ENCODE data around the gene SMAP1.

The SMAP1 gene

GRCh38 chr6:70847106-70848084, 179.7 kb downstream of the SMAP1 start:
- H3K4me3 ChIP-seq (ENCODE audit: low read depth, low read length) = no peak overlapping the region
- TF ChIP-seq, protein P1, sequence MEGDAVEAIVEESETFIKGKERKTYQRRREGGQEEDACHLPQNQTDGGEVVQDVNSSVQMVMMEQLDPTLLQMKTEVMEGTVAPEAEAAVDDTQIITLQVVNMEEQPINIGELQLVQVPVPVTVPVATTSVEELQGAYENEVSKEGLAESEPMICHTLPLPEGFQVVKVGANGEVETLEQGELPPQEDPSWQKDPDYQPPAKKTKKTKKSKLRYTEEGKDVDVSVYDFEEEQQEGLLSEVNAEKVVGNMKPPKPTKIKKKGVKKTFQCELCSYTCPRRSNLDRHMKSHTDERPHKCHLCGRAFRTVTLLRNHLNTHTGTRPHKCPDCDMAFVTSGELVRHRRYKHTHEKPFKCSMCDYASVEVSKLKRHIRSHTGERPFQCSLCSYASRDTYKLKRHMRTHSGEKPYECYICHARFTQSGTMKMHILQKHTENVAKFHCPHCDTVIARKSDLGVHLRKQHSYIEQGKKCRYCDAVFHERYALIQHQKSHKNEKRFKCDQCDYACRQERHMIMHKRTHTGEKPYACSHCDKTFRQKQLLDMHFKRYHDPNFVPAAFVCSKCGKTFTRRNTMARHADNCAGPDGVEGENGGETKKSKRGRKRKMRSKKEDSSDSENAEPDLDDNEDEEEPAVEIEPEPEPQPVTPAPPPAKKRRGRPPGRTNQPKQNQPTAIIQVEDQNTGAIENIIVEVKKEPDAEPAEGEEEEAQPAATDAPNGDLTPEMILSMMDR (IDR thresholded peaks at IDR 0.05; ENCODE audit: low read depth, low read length) = no peak
- TF ChIP-seq MYC (IDR thresholded peaks at IDR 0.05; ENCODE audit: low read depth, low read length) (no peak), MAX (IDR thresholded peaks at IDR 0.05; ENCODE audit: low read depth, low read length) (no peak), POLR2A (IDR thresholded peaks at IDR 0.05; ENCODE audit: extremely low read depth, insufficient read length) (no peak)
- no peak for DNase-seq (ENCODE audit: low read depth)

- H3K4me3 ChIP-seq (ENCODE audit: low read depth, low read length) = no peak overlapping the region
- DNase-seq (ENCODE audit: low read depth) = no peak
- TF ChIP-seq, protein P1 (IDR thresholded peaks at IDR 0.05; ENCODE audit: low read depth, low read length) = no peak
- no peak for TF ChIP-seq MAX (IDR thresholded peaks at IDR 0.05; ENCODE audit: low read depth, low read length)
- TF ChIP-seq POLR2A (IDR thresholded peaks at IDR 0.05; ENCODE audit: extremely low read depth, insufficient read length) = no peak
- no peak for TF ChIP-seq MYC (IDR thresholded peaks at IDR 0.05; ENCODE audit: low read depth, low read length)
Observed at GRCh38 chr6:70849348-70850069, 181.8 kb downstream of the SMAP1 start.

DNA sequence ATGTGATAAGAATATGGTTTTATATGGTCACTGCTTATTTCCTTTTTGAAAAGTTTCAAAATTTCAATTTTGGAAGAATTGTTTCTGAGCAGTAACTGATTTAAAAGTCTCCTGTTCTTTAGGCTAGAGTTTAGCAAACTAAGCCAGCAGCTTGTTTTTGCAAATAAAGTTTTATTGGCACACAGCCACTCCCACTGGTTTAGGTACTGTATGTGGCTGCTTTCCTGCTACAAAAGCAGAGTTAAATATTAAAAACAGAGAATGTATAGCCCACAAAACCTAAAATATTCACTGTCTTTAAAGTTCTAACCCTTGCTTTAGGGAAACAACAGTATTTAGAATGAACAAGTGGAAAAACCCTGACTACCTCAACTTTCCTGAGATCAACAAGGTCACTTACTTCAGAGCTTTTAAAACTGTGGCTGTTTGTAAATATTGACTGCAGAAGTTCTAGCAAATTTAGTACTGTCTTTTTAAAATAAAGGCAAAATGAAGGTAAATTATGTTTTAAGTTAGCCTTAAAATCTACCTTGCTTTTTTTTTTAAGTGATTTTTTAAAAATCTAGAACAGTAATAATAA, 185.1 kb downstream of the SMAP1 start:
- no peak for DNase-seq (ENCODE audit: low read depth)
- TF ChIP-seq MAX (IDR thresholded peaks at IDR 0.05; ENCODE audit: low read depth, low read length) (no peak), MYC (IDR thresholded peaks at IDR 0.05; ENCODE audit: low read depth, low read length) (no peak), POLR2A (IDR thresholded peaks at IDR 0.05; ENCODE audit: extremely low read depth, insufficient read length) (no peak)
- TF ChIP-seq, protein P1 (IDR thresholded peaks at IDR 0.05; ENCODE audit: low read depth, low read length) = no peak
- no peak overlapping the region for H3K4me3 ChIP-seq (ENCODE audit: low read depth, low read length)

DNA sequence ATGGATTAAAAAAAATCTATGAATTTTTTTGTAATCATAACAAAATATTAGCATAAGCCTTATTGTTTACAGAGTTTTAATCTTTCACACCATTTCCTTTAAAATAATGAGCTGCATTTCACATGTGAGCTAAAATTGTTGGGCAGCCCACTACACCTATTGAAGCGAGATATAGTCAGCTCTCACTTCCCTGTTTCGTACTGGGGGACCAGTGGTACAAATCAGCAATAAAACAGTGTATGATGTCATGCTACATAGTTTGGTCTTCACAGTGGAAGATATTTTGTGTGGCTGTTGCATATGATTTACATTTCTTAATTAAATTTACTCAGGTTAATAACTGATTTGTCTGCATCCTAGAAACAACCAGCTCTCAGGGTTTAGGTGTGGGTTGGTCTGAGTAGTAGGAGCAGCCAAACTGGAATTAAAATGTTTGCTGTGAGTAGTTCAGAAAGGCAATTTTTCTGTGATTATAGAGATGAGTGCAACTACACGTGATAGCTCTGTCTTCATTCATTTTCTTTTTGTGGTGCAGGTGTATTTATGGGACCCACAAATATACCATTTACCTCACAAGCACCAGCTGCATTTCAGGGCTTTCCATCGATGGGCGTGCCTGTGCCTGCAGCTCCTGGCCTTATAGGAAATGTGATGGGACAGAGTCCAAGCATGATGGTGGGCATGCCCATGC, 189.8 kb downstream of the SMAP1 start:
- no peak overlapping the region for H3K4me3 ChIP-seq (ENCODE audit: low read depth, low read length)
- DNase-seq (ENCODE audit: low read depth) = no peak
- TF ChIP-seq, protein P1 (IDR thresholded peaks at IDR 0.05; ENCODE audit: low read depth, low read length) = no peak
- TF ChIP-seq POLR2A (IDR thresholded peaks at IDR 0.05; ENCODE audit: extremely low read depth, insufficient read length) = no peak
- no peak for TF ChIP-seq MYC (IDR thresholded peaks at IDR 0.05; ENCODE audit: low read depth, low read length)
- no peak for TF ChIP-seq MAX (IDR thresholded peaks at IDR 0.05; ENCODE audit: low read depth, low read length)

GRCh38 chr6:70860045-70860444, 192.4 kb downstream of the SMAP1 start:
- no peak for DNase-seq (ENCODE audit: low read depth)
- H3K4me3 ChIP-seq (ENCODE audit: low read depth, low read length) = no peak overlapping the region
- TF ChIP-seq, protein P1 (IDR thresholded peaks at IDR 0.05; ENCODE audit: low read depth, low read length) = no peak
- no peak for TF ChIP-seq POLR2A (IDR thresholded peaks at IDR 0.05; ENCODE audit: extremely low read depth, insufficient read length)
- no peak for TF ChIP-seq MAX (IDR thresholded peaks at IDR 0.05; ENCODE audit: low read depth, low read length)
- no peak for TF ChIP-seq MYC (IDR thresholded peaks at IDR 0.05; ENCODE audit: low read depth, low read length)

All from NB4 (cell line).